HEK293 (cell line): ENCODE measurements around the gene SLC8A1.

ENCODE experiments used
- CTCF ChIA-PET: fragments of 350-600 bp; formaldehyde crosslinking; extraction: SDS; loops from one replicate; lab custom pipeline; 2021; ENCODE audit warnings: antibody characterized with exemption; lab: Yijun Ruan, JAX
- POLR2A ChIA-PET: fragments of 300-600 bp; formaldehyde crosslinking; extraction: SDS; loops from one replicate; lab custom pipeline; 2020; ENCODE audit warnings: antibody characterized with exemption, inconsistent platforms; lab: Yijun Ruan, JAX
- H3K27ac ChIP-seq: fragments of 200-500 bp; sonication (Bioruptor generic); 2 replicates; pipeline ENCODE4 v1.5.1; 2014; ENCODE audit warnings: low read depth, low read length, control low read depth, inconsistent platforms; ENCODE audit errors: extremely low read depth
- H3K36me3 ChIP-seq, 2 experiments: fragments of 200-500 bp in 1 of 2; sonication (Bioruptor generic) in 1 of 2; 1 replicate in 1 of 2; 2 replicates in 1 of 2; pipeline ENCODE4 v1.5.1; 2014 to 2017; ENCODE audit warnings: inconsistent platforms in 2 of 2, low read length in 2 of 2; ENCODE audit not compliant: control insufficient read depth in 2 of 2, insufficient read depth in 1 of 2
- H3K4me1 ChIP-seq: fragments of 200-500 bp; sonication (Bioruptor generic); 2 replicates; pipeline ENCODE4 v1.5.1; 2014; ENCODE audit warnings: mild to moderate bottlenecking, low read length, inconsistent platforms; ENCODE audit not compliant: control insufficient read depth, insufficient read depth
- H3K4me3 ChIP-seq: 2 replicates; pipeline ENCODE4 v1.5.1; 2011; ENCODE audit warnings: low read depth, mild to moderate bottlenecking, control low read depth, low read length, moderate library complexity
- H3K9me3 ChIP-seq: fragments of 200-500 bp; sonication (Bioruptor generic); 2 replicates; pipeline ENCODE4 v1.5.1; 2014; ENCODE audit warnings: low read depth, low read length, inconsistent platforms; ENCODE audit not compliant: control insufficient read depth, insufficient read depth
- SETDB1 ChIP-seq: IDR thresholded peaks from one replicate; pipeline ENCODE4 v1.6.1; 2017; ENCODE audit warnings: mild to moderate bottlenecking, low read length, moderate library complexity, mixed read lengths; ENCODE audit not compliant: insufficient read length
- TRIM28 ChIP-seq: IDR thresholded peaks from 2 replicates; pipeline ENCODE4 v1.6.1; 2011; ENCODE audit warnings: low read length, control low read depth, borderline replicate concordance
- ZNF114 ChIP-seq: fragments of 450-650 bp; formaldehyde crosslinking; IDR thresholded peaks from 2 replicates; pipeline ENCODE4 v1.5.0; 2017; ENCODE audit warnings: missing biosample characterization, missing genetic modification characterization
- ZNF449 ChIP-seq: fragments of 450-650 bp; formaldehyde crosslinking; IDR thresholded peaks from 2 replicates; pipeline ENCODE4 v1.5.1; 2017; ENCODE audit warnings: missing biosample characterization, mild to moderate bottlenecking, missing genetic modification characterization, moderate library complexity
- ZNF501 ChIP-seq: fragments of 450-650 bp; formaldehyde crosslinking; IDR thresholded peaks from 2 replicates; pipeline ENCODE4 v1.5.1; 2016; ENCODE audit warnings: missing biosample characterization, missing genetic modification characterization
- ZNF518A ChIP-seq: fragments of 450-650 bp; formaldehyde crosslinking; conservative IDR thresholded peaks from 2 replicates; pipeline ENCODE4 v1.5.1; 2016; ENCODE audit warnings: low read depth, missing biosample characterization, missing genetic modification characterization
- ZNF530 ChIP-seq: fragments of 450-650 bp; formaldehyde crosslinking; IDR thresholded peaks from 2 replicates; pipeline ENCODE4 v1.5.1; 2016; ENCODE audit warnings: low read depth, missing biosample characterization, missing genetic modification characterization
- ZNF585B ChIP-seq: fragments of 450-650 bp; formaldehyde crosslinking; IDR thresholded peaks from 2 replicates; pipeline ENCODE4 v1.5.1; 2016; ENCODE audit warnings: missing biosample characterization, missing genetic modification characterization
- ZNF645 ChIP-seq: fragments of 450-650 bp; formaldehyde crosslinking; IDR thresholded peaks from 2 replicates; pipeline ENCODE4; 2016; ENCODE audit warnings: missing biosample characterization, missing genetic modification characterization
- ZNF704 ChIP-seq: fragments of 450-650 bp; formaldehyde crosslinking; IDR thresholded peaks from 2 replicates; pipeline ENCODE4 v1.5.1; 2016; ENCODE audit warnings: missing biosample characterization, missing genetic modification characterization
- ZNF707 ChIP-seq: fragments of 450-650 bp; formaldehyde crosslinking; IDR thresholded peaks from 2 replicates; pipeline ENCODE4 v1.5.1; 2016; ENCODE audit warnings: missing biosample characterization, missing genetic modification characterization
- ZSCAN5A ChIP-seq: fragments of 450-650 bp; formaldehyde crosslinking; IDR thresholded peaks from 2 replicates; pipeline ENCODE4 v1.5.1; 2016; ENCODE audit warnings: missing biosample characterization, missing genetic modification characterization
- ZXDB ChIP-seq: fragments of 450-650 bp; formaldehyde crosslinking; IDR thresholded peaks from 2 replicates; pipeline ENCODE4 v1.5.1; 2016; ENCODE audit warnings: missing biosample characterization, missing genetic modification characterization

SLC8A1 gene

GRCh38 chr2:40497251-40497859 is 45.5 kb upstream of the SLC8A1 start (continued):
- TF ChIP-seq ZNF518A (tag by site-specific recombination) (no peak), ZNF530 (tag by site-specific recombination) (no peak), ZNF114 (no peak), ZNF645 (no peak), ZNF449 (tag by site-specific recombination) (no peak)

- no peak overlapping the region for H3K27ac ChIP-seq
- H3K4me1 ChIP-seq, result no peaks in the 10 kb centered on the region
- TF ChIP-seq ZNF501, result no peak
- no peak for TF ChIP-seq ZXDB (tag by site-specific recombination)
- no peak for TF ChIP-seq ZNF707 (tag by site-specific recombination)
- TF ChIP-seq ZNF585B (tag by site-specific recombination), result no peak
- no peak overlapping the region for H3K4me3 ChIP-seq
- ChIA-PET POLR2A (no interaction called here), CTCF (no interaction called here)
- no peaks in the 10 kb centered on the region for H3K9me3 ChIP-seq
- H3K36me3 ChIP-seq, result no peaks in the 10 kb centered on the region
Measured at GRCh38 chr2:40489678-40489960, 37.7 kb upstream of the SLC8A1 start.

- ChIA-PET CTCF (interaction anchor here (1.6 kb wide), 1 partner anchor 16 kb away, joined by 9 read pairs; no protein-coding TSS in a partner anchor), POLR2A (no interaction called here)
- Histone ChIP-seq H3K36me3 (no peaks in the 10 kb centered on the region), H3K27ac (no peak overlapping the region), H3K9me3 (no peaks in the 10 kb centered on the region), H3K4me1 (no peaks in the 10 kb centered on the region), H3K4me3 (no peak overlapping the region)
- TF ChIP-seq ZSCAN5A (tag by site-specific recombination), result no peak
- TF ChIP-seq ZNF704 (tag by site-specific recombination), result no peak
- TF ChIP-seq SETDB1, result peak; percentile 11
- 0 out of 2 replicates have a peak, but pooled peaks have one; percentile 47 for TF ChIP-seq TRIM28
Measured at GRCh38 chr2:40488927-40489677, 37.2 kb upstream of the SLC8A1 start.
